ENCODE data around the gene PXDN.

The PXDN gene

GRCh38 chr2:1672738-1673137 lies 71.6 kb downstream of the PXDN start:
- DNase-seq (ENCODE audit: low read depth in 3 of 3, low spot score in 1 of 3): no peak

- no peak for DNase-seq (ENCODE audit: low read depth in 3 of 3, low spot score in 1 of 3)
These were observed 72.4 kb downstream of the PXDN start for GRCh38 chr2:1671916-1672315.

GRCh38 chr2:1670636-1671035 lies 73.7 kb downstream of the PXDN start:
- DNase-seq (ENCODE audit: low read depth in 3 of 3, low spot score in 1 of 3): no peak

- no peak for DNase-seq (ENCODE audit: low read depth in 3 of 3, low spot score in 1 of 3)
These were observed 78.4 kb downstream of the PXDN start for GRCh38 chr2:1665761-1666505.

GRCh38 chr2:1664698-1665097 lies 79.6 kb downstream of the PXDN start:
- no peak for DNase-seq (ENCODE audit: low read depth in 3 of 3, low spot score in 1 of 3)

GRCh38 chr2:1664076-1664605 lies 80.2 kb downstream of the PXDN start:
- DNase-seq (ENCODE audit: low read depth in 3 of 3, low spot score in 1 of 3): no peak

GRCh38 chr2:1663621-1664020 lies 80.7 kb downstream of the PXDN start:
- DNase-seq (ENCODE audit: low read depth in 3 of 3, low spot score in 1 of 3): no peak

GRCh38 chr2:1662606-1663180 lies 81.6 kb downstream of the PXDN start:
- no peak for DNase-seq (ENCODE audit: low read depth in 3 of 3, low spot score in 1 of 3)

GRCh38 chr2:1661891-1662605 lies 82.3 kb downstream of the PXDN start:
- no peak for DNase-seq (ENCODE audit: low read depth in 3 of 3, low spot score in 1 of 3)

GRCh38 chr2:1660656-1661640 lies 83.4 kb downstream of the PXDN start:
- no peak for DNase-seq (ENCODE audit: low read depth in 3 of 3, low spot score in 1 of 3)

GRCh38 chr2:1659951-1660565 lies 84.3 kb downstream of the PXDN start:
- DNase-seq (ENCODE audit: low read depth in 3 of 3, low spot score in 1 of 3): no peak

- DNase-seq (ENCODE audit: low read depth in 3 of 3, low spot score in 1 of 3): no peak
These were observed 85.7 kb downstream of the PXDN start for GRCh38 chr2:1658394-1659151.

- DNase-seq (ENCODE audit: low read depth in 3 of 3, low spot score in 1 of 3): no peak
These were observed 87.1 kb downstream of the PXDN start for GRCh38 chr2:1656961-1657841.

GRCh38 chr2:1656326-1656960 lies 87.9 kb downstream of the PXDN start:
- no peak for DNase-seq (ENCODE audit: low read depth in 3 of 3, low spot score in 1 of 3)

- DNase-seq (ENCODE audit: low read depth in 3 of 3, low spot score in 1 of 3): no peak
These were observed 88.9 kb downstream of the PXDN start for GRCh38 chr2:1655461-1655860.

GRCh38 chr2:1654696-1655374 lies 89.5 kb downstream of the PXDN start:
- no peak for DNase-seq (ENCODE audit: low read depth in 3 of 3, low spot score in 1 of 3)

GRCh38 chr2:1653956-1654695 lies 90.2 kb downstream of the PXDN start:
- no peak for DNase-seq (ENCODE audit: low read depth in 3 of 3, low spot score in 1 of 3)
